Lower lobe of right lung (tissue), 2 donors: Measurements from ENCODE around the gene BNC2. TPM values are rescaled to one million over a fixed set of nuclear protein-coding genes. Genes with fewer than 3 reads are reported as not detected.
"Not testable (repeated sequence)": the region's sequence is repeated elsewhere in the genome, so short reads cannot be mapped to it uniquely, and the experiment has no call there.

Source experiments
- ATAC-seq, 2 donors: fragments of 200-7000 bp; cut with Tn5 transposase; one replicate each; pipeline ENCODE4 v1.9.1; 2020 to 2022; ENCODE audit warnings: mild to moderate bottlenecking in 2 of 2, moderate library complexity in 2 of 2
- DNase-seq: peaks from one replicate; pipeline ENCODE4 v3.0.0-alpha.2; 2020
- H3K27ac ChIP-seq: fragments of 200-600 bp; one replicate; pipeline ENCODE4 v1.8.0; 2022
- H3K27me3 ChIP-seq: fragments of 200-600 bp; one replicate; pipeline ENCODE4 v1.8.0; 2022; ENCODE audit warnings: low read depth
- H3K36me3 ChIP-seq: fragments of 200-600 bp; one replicate; pipeline ENCODE4 v1.8.0; 2022; ENCODE audit warnings: mild to moderate bottlenecking
- H3K4me1 ChIP-seq: fragments of 200-600 bp; one replicate; pipeline ENCODE4 v1.8.0; 2022
- H3K4me3 ChIP-seq: fragments of 200-600 bp; one replicate; pipeline ENCODE4 v1.8.0; 2022; ENCODE audit warnings: mild to moderate bottlenecking
- H3K9me3 ChIP-seq: fragments of 200-600 bp; one replicate; pipeline ENCODE4 v1.8.0; 2022
- CTCF ChIP-seq: fragments of 200-600 bp; IDR thresholded peaks from one replicate; pipeline ENCODE4 v1.8.0; 2022; ENCODE audit warnings: antibody characterized with exemption, mild to moderate bottlenecking
- intact Hi-C: fragments of 100-400 bp; cut with DNase I; formaldehyde crosslinking; loops from one replicate; pipeline ENCODE4 v1.11.0; 2022
- long read RNA-seq: library from polyadenylated mRNA; unstranded; transcript quantifications from one replicate; pipeline ENCODE4 v2.0.0, GENCODE V29; 2021
- total RNA-seq: library from RNA; stranded (reverse); fragmentation: NEBNext Ultra II Directional; extraction: Animal tissue kit (Norgen Biotek cat#: 25700); gene quantifications from one replicate; pipeline ENCODE4 v1.2.1, GENCODE V29; 2021
- donor health status: DM: no; HTN: yes; CAD: no; lungs with severe emphysema.

The BNC2 gene, protein sequence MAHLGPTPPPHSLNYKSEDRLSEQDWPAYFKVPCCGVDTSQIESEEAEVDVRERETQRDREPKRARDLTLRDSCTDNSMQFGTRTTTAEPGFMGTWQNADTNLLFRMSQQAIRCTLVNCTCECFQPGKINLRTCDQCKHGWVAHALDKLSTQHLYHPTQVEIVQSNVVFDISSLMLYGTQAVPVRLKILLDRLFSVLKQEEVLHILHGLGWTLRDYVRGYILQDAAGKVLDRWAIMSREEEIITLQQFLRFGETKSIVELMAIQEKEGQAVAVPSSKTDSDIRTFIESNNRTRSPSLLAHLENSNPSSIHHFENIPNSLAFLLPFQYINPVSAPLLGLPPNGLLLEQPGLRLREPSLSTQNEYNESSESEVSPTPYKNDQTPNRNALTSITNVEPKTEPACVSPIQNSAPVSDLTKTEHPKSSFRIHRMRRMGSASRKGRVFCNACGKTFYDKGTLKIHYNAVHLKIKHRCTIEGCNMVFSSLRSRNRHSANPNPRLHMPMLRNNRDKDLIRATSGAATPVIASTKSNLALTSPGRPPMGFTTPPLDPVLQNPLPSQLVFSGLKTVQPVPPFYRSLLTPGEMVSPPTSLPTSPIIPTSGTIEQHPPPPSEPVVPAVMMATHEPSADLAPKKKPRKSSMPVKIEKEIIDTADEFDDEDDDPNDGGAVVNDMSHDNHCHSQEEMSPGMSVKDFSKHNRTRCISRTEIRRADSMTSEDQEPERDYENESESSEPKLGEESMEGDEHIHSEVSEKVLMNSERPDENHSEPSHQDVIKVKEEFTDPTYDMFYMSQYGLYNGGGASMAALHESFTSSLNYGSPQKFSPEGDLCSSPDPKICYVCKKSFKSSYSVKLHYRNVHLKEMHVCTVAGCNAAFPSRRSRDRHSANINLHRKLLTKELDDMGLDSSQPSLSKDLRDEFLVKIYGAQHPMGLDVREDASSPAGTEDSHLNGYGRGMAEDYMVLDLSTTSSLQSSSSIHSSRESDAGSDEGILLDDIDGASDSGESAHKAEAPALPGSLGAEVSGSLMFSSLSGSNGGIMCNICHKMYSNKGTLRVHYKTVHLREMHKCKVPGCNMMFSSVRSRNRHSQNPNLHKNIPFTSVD
- 15.0 TPM for total RNA-seq
- long read RNA-seq, partial matches to known transcripts: 0 of 2 reads
- long read RNA-seq, other reads (novel, unspliced or antisense): 2 of 2 reads

- no peak for TF ChIP-seq CTCF
- H3K9me3 ChIP-seq: no peaks in the 10 kb centered on the region
- H3K27ac ChIP-seq: peak within 1 kb of the TSS; percentile 73
- intact Hi-C loops: no loop called here
- peak within 1 kb of the TSS; percentile 61 for H3K4me3 ChIP-seq
- H3K27me3 ChIP-seq: peaks cover 9% of the 10 kb centered on the region
- DNase-seq: peak; percentile 62
- H3K4me1 ChIP-seq: no peaks in the 10 kb centered on the region
- H3K36me3 ChIP-seq: no peaks in the 10 kb centered on the region
- ATAC-seq: peak; percentile 73
These were observed at the start of gene BNC2 for GRCh38 chr9:16870596-16871335. BNC2 (minus strand) TSS chr9:16870670; CDS start chr9:16870648, 22 bp downstream.

DNA sequence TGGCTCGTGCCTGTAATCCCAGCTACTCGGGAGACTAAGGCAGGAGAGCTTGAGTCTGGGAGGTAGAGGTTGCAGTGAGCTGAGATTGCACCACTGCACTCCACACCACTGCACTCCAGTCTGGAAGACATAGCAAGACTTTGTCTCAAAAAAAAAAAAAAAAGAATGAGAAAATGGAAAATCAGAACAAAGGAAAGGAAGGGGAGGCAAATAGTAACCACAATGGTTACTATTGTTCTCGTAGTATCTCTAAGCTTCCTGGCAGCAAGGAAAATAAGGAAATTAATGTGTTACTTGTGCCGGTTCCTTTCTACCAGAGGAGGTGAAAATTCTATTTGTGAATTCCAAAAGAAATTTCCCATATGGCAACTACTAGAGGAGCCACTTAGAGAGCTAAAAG, 48.5 kb upstream of the BNC2 start:
- DNase-seq: no peak
- Histone ChIP-seq H3K36me3 (no peaks in the 10 kb centered on the region), H3K9me3 (no peaks in the 10 kb centered on the region), H3K27me3 (no peaks in the 10 kb centered on the region), H3K4me3 (no peak overlapping the region), H3K27ac (no peak overlapping the region), H3K4me1 (no peaks in the 10 kb centered on the region)
- no peak for ATAC-seq
- TF ChIP-seq CTCF: no peak
- intact Hi-C loops: no loop called here

DNA sequence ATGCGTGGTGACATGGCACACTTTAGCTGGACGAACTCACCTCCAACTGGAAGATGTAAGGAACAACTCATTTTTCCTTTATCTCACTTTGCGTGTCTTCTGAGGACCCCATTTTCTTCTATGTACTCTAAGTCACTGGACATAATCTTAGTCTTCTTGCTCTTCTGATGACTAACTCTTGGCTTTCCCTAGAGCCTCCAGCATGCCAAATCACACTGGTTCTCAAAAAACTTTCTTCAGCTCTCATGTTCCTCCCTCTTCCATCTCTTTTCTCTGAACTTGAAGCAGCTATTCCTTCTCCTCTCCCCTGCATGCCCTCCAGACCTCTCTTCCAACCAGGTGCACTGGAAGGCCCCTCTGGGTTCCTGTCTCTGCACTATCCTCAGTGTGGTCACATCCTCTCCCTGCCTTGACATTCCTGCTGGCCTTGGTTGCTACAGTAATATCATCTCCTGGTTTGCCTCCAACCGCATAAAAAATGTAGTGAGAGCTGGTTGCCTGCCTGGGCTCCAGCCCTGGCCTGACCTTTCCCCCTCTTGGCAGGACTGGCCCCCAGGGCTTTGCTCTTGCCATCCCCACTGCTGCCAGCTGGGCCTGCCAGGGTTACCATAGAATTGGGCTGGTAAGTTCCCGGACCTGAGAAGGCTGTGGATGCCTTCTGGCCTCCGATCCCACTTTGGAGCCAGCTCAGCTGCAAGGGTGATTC, 44.8 kb upstream of the BNC2 start:
- no peak for TF ChIP-seq CTCF
- Histone ChIP-seq H3K27me3 (no peaks in the 10 kb centered on the region), H3K27ac (no peak overlapping the region), H3K9me3 (no peaks in the 10 kb centered on the region), H3K4me1 (no peaks in the 10 kb centered on the region), H3K4me3 (no peak overlapping the region), H3K36me3 (no peaks in the 10 kb centered on the region)
- no peak for ATAC-seq
- no peak for DNase-seq
- intact Hi-C loops: no loop called here

DNA sequence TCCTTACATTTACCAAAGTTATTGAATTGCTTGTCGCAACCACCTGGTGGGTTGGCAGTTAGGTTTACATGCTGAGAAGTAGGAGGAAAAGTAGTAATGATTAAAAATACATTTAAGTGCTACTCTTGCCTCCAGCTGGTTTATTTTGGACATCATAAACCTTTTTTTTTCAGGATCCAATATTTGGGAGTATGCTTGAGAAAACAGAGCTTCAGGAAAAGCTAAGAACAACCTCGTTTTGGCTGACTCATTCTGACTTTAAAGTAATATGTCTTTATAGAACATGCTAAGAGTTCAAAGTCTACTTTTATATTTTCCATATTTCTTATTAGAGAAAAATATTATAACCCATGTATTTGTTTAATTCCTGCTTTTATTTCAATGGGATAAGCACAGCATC, 41.7 kb upstream of the BNC2 start:
- no peak overlapping the region for H3K4me3 ChIP-seq
- no peaks in the 10 kb centered on the region for H3K9me3 ChIP-seq
- H3K36me3 ChIP-seq: no peaks in the 10 kb centered on the region
- no peaks in the 10 kb centered on the region for H3K27me3 ChIP-seq
- DNase-seq (no peak), ATAC-seq (no peak)
- TF ChIP-seq CTCF: no peak
- no peaks in the 10 kb centered on the region for H3K4me1 ChIP-seq
- no peak overlapping the region for H3K27ac ChIP-seq
- intact Hi-C loops: no loop called here

- H3K9me3 ChIP-seq, H3K4me3 ChIP-seq, H3K27ac ChIP-seq, intact Hi-C loops, H3K36me3 ChIP-seq, ATAC-seq, DNase-seq, H3K4me1 ChIP-seq, H3K27me3 ChIP-seq: not testable (repeated sequence)
These were observed 37.7 kb upstream of the BNC2 start for GRCh38 chr9:16908206-16908605.
